TTC549 (cell line): ENCODE measurements around the gene R3HDM2.
"Not testable (repeated sequence)": the region's sequence is repeated elsewhere in the genome, so short reads cannot be mapped to it uniquely, and the experiment has no call there.

Experiments
- FAIRE-seq: peaks from 2 replicates; lab custom pipeline; 2012; peaks lifted over from hg19 to GRCh38; lab: Jason Lieb, UNC

The R3HDM2 gene

GRCh38 chr12:57452937-57453509 lies 22.2 kb upstream of the R3HDM2 start:
- no peak for FAIRE-seq

DNA sequence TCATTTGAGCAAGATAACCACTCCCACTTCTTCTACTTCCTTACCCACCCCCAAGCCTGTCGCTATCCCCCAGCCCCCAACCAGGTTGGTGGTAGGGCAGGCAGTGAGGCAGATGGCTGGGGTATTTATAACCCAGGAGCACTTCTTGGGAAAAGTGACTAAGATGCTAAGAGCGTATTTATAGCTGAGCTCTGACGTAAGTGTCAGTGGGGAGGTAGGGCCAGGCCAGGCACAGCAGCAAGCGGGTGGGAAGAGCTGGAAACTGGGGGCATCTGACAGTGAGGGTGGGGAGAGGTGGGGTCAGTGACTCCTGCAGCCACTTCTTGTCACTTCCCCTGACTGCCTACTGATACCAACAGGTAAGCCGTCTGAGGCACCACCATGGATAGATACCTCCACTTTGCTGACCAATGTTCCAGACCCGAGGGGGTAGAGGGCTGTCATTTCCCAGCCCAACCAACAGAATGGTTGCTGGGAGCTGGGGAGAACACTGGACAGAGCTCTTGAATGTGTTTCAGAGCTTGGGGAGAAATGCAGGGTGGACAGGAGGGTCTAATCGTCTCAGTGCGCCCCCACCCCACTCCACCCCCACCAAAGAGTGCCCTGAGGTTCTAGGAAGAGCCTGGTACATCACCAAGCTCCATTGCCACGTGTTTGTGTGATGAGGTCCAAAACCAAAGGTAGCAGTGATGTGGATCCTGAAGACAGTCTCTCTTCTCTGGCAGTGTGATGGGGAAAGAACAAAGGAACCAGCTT lies 21.5 kb upstream of the R3HDM2 start:
- FAIRE-seq: no peak

DNA sequence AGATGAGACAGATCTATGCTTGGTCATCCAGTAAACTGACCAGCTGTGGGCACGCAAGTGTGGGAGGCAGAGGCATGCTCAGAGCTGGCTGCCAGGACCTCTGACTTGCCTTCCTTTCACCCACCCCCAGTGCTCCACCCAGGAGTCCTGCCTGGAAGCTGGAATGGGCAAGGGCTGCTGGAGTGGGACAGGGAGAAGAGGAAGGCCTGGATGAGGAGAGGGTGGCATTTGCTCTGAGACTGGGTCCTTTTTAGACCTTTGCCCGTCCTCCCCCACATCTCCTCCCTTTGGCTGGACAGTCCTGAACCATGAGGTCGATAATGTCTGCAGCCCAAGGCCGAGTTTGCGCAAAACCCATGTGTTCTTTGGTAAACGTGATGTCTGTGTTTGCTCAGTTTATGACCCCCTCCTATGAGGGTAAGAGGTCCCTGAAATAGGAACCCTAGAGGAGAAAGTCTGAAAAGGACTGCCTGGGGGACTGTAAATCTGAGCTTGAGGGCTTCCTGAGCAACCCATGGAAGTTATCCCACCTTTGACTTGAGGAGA lies 20.5 kb upstream of the R3HDM2 start:
- FAIRE-seq: no peak

GRCh38 chr12:57450057-57450456 lies 19.2 kb upstream of the R3HDM2 start:
- no peak for FAIRE-seq

DNA sequence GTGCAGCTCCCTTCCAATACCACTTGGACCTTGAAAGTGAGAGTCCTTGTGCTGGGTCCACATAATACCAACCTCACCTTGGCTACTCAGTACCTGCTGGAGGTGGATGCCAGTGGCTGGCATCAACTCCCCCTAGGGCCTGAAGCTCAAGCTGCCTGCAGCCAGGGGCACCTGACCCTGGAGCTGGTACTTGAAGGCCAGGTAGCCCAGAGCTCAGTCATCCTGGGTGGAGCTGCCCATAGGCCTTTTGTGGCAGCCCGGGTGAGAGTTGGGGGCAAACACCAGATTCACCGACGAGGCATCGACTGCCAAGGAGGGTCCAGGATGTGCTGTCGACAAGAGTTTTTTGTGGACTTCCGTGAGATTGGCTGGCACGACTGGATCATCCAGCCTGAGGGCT lies 18.5 kb upstream of the R3HDM2 start:
- no peak for FAIRE-seq

DNA sequence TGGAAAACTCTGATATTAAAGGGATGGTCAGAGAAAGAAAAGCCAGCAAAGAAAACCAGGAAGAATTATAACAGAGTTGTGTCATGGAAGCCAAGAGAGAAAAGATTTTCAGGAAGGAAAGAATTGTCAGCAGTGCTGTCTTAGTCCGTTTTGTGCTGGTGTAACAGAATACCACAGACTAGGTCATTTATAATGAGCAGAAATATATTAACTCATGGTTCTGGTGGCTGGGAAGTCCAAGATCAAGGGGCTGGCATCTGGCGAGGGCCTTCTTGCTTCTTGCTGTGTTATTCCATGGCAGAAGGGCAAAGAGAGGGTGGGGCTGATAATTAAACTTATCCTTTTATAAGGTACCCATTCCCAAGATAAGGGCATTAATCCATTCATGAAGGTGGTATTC lies 17.8 kb upstream of the R3HDM2 start:
- no peak for FAIRE-seq

DNA sequence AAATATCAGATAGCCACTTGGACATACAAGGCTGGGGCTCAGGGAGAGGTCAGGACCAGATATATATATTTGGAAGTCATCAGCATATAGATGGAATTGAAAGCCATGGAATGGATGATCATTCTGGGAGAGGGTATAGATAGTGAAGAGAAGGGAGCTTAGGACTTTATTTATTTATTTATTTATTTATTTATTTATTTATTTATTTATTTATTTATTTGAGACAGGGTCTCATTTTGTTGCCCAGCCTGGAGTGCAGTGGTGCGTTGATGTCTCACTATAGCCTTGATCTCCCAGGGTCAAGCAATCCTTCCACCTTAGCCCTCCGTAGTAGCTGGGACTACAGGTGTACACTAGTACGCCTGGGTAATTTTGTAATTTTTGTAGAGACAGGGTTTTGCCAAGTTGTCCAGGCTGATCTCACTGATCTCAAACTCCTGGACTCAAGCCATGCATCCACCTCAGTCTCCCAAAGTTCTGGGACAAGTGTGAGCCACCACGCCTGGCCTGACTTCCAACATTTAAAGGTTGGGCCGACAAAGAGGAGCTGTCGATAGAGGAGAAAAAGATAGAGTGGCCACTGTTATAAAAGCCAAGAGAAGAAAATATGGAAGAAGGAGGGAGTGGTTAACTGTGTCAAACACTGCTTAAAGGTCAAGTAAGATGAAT lies 15.6 kb upstream of the R3HDM2 start:
- FAIRE-seq: no peak

GRCh38 chr12:57444744-57445143 lies 13.9 kb upstream of the R3HDM2 start:
- no peak for FAIRE-seq

GRCh38 chr12:57444337-57444736 lies 13.5 kb upstream of the R3HDM2 start:
- not testable (repeated sequence) for FAIRE-seq

DNA sequence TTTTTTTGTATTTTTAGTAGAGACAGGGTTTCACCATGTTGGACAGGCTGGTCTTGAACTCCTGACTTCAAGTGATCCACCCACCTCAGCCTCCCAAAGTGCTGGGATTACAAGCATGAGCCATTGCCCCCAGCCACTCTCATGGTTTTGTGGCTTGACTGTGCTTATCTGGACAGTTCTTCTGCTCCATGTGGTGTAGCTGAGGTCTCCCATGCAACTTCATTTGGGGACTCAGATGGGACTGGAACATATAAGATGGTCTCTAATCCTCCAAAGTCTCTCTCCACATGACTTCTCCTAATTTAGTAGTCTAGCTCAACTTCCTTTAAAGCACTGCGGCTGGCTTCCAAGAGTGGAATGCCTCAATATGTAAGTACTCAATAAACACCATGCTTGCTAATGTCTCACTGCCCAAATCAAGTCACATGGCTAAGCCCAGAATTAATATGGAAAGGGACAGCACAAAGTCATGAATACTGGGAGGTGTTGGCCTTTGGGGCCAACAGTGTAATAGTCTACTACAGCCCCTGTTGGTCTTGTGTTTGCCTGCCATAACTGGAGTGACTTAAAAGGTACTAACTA lies 11.1 kb upstream of the R3HDM2 start:
- no peak for FAIRE-seq

GRCh38 chr12:57441393-57441792 lies 10.6 kb upstream of the R3HDM2 start:
- FAIRE-seq: not testable (repeated sequence)

- no peak for FAIRE-seq
Measured at GRCh38 chr12:57439762-57440266, 9.0 kb upstream of the R3HDM2 start.

DNA sequence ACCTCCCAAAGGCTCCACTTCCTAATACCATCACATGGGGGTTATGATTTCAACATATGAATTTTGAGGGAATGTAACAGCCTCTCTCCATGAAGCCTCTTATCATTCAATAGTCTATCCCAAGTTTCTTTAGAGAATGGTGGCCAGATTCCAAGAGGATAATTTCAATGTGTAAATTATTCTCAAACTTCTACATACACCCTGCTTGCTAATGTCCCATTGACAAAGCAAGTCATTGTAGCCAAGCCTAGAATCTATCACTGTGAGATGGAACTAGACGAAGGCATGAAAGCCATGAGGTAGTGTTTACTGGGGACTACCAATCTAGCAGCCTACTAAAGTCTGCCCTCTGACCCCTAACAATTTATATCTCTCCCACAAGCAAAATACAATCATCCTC lies 7.6 kb upstream of the R3HDM2 start:
- FAIRE-seq: no peak

DNA sequence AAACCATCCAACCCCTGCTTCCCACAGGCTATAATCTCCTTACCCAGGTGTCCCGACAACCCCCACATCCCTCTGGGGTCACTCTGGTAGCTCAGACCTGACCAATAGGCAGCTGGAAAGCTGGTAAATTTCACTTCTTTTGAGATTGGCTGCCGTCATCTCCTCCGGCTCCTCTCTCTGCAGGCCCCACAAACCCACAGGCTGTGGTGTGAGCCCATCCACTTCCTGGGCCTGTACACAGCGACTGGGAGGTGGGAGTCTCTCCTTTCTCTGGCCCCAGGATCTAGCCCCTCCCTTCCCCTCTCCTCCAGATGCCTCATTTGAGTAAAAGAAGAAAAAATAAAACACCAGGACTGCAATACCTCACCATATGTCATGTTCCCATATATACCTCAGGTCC lies 4.5 kb upstream of the R3HDM2 start:
- no peak for FAIRE-seq

- FAIRE-seq: no peak
Measured at GRCh38 chr12:57434517-57435223, 3.8 kb upstream of the R3HDM2 start, which contains the start of gene INHBC. Gene INHBC (plus strand): TSS chr12:57434784. CDS start chr12:57434887, 103 bp downstream.

DNA sequence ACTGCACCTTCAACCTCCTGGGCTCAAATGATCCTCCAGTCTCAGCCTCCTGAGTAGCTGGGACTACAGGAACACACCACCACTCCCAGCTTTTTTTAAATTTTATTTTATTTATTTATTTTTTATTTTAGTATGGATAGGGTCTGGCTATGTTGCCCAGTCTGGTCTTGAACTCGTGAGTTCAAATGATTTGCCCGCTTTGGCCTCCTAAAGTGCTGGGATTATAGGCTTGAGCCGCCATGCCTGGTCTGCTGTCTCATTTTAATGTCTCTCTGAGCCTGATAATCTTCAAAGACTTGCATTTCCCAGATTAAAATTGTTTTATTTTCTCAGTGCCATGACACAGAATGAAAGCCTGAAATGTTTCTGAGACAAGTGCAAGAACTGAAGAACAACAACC lies 2.5 kb upstream of the R3HDM2 start:
- no peak for FAIRE-seq

GRCh38 chr12:57431654-57432188 lies 878 bp upstream of the R3HDM2 start:
- no peak for FAIRE-seq

DNA sequence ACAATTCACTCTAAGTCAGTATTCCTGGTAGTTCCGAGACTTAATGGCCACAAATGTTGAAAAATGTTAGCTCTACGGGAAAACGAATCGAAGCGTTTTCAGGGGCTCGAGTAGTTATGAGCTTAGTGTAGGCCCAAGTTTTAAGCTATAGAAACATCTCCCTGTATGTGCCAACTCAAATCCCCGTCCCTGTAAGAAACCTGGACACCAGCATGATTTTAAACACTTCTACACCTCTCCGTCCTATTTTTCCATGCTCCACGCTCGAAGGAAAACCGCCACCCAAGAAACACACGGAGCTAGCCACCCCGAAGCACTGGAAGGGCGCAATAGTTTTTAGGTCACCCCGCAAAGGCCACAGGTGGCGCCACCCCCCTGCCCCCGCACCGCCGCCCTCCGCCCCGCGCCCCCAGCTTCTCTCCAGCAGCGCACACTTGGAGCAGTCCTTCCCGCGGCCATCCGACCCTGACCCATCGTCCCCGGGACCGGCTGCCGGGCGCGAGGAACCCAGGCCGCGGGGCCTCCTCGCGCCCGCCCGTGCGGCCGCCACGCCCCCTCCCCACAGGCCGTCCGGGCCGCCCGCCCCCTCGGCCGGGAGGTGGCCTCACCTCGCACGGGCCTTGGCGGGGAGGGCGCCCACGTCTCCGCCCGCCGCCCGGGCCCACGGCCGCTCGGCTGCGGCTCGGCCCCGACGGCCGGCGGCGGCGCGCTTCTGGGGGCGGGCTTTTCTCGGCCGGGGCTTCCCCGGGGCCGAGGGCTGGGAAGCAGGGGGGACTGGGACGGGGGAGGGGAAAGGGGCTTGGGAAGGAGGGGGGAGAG lies 522 bp downstream of the R3HDM2 start:
- FAIRE-seq: no peak

GRCh38 chr12:57429473-57430111 lies 1.3 kb downstream of the R3HDM2 start:
- FAIRE-seq: no peak

DNA sequence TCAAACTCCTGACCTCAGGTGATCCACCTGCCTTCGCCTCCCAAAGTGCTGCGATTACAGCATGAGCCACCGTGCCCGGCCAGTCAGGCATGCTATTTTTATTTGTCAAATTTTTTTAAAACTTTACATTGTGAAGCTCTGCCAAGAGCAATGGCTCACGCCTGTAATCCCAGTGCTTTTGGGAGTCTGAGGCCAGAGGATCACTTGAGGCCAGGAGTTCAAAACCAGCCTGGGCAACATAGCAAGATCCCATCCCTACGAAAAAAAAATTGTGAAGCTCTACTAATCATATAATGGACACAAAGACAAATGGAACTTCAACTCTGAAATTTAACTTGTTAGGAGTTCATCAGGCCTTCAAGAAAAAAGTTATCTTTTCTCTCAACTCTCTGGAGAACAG lies 1.9 kb downstream of the R3HDM2 start:
- FAIRE-seq: no peak
